Loucy (cell line): ENCODE measurements around the gene MGMT.

ENCODE experiments used
- EZH2phosphoT487 ChIP-seq: fragments of 200-600 bp; IDR thresholded peaks from 2 replicates; pipeline ENCODE4 v1.6.1; 2018; ENCODE audit warnings: antibody characterized with exemption, mild to moderate bottlenecking, moderate library complexity, borderline replicate concordance
- TF ChIP-seq, protein P1 (sequence below): fragments of 200-600 bp; sonication (generic); conservative IDR thresholded peaks from 2 replicates; pipeline ENCODE4 v1.5.1; 2014; ENCODE audit warnings: mild to moderate bottlenecking, antibody characterized with exemption, low read length

DNA sequence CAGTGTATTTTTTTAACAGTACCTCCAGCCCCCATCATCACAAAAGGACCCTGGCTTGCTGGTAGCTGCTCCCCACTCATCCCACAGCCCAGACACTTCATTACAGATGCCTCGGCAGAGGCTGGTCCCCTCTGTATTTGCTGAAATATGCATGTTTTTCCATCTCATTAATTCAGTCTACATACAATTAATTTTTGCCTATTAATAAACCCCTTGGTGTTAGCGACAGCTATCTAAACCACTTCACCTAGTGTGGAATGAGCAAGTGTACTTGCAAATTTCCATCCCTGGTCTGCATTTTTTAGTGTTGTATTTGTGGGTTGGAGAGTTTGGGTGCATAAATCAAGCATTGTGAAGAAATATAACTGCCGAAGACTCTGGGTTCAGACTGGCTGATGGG lies 216.9 kb downstream of the MGMT start:
- TF ChIP-seq, protein P1, sequence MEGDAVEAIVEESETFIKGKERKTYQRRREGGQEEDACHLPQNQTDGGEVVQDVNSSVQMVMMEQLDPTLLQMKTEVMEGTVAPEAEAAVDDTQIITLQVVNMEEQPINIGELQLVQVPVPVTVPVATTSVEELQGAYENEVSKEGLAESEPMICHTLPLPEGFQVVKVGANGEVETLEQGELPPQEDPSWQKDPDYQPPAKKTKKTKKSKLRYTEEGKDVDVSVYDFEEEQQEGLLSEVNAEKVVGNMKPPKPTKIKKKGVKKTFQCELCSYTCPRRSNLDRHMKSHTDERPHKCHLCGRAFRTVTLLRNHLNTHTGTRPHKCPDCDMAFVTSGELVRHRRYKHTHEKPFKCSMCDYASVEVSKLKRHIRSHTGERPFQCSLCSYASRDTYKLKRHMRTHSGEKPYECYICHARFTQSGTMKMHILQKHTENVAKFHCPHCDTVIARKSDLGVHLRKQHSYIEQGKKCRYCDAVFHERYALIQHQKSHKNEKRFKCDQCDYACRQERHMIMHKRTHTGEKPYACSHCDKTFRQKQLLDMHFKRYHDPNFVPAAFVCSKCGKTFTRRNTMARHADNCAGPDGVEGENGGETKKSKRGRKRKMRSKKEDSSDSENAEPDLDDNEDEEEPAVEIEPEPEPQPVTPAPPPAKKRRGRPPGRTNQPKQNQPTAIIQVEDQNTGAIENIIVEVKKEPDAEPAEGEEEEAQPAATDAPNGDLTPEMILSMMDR = no peak
- TF ChIP-seq EZH2phosphoT487 = no peak
